CD1c-positive myeloid dendritic cell (primary cell): ENCODE results near the gene FAM83E.

ENCODE experiments used
- DNase-seq: peaks from one replicate; pipeline ENCODE4 v3.0.0-alpha.2; 2016; ENCODE audit errors: extremely low spot score

FAM83E gene

DNA sequence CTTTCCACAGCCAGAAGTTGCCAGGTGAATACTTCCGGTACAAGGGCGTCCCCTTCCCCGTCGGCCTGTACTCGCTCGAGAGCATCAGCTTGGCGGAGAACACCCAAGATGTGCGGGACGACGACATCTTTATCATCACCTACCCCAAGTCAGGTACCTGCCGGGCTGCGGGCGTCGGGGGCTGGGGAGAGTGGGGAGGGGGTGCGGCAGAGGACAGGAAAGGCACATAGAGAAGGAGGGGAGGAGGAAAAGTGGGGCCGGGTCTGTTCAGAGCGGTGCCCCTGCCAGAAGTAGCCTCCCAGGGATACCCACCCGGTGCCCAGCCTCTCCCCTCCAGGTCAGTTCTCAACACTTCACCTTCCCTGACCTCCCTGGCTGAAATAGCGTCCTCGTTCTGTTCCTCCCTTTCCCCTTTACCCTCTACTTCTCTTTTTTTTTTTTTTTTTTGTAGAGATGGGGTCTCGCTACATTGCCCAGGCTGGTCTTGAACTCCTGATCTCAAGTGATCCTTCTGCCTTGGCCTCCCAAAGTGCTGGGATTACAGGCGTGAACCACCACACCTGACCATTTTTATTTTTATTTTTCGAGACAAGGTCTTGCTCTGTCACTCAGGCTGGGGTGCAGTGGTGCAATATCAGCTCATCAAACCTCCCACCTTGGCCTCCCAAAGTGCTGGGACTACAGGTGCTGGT, 38.8 kb downstream of the FAM83E start:
- DNase-seq: no peak

DNA sequence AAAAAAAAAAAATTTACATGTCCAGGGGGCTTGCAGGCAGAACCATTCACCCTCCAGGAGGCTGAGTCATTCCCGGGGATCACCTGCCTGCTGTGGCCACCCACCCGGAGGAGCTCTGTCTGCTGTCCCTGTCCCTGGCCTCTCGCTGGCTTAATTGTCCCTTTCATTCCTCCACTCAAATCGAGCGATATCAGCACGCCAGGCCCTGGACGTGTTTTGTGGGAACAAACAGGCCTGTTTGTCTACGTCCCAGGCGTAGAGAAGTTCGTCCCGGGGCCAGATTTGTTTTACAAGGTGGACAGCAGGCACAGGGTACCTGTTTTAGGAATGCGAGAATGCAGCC, 41.7 kb downstream of the FAM83E start:
- no peak for DNase-seq

DNA sequence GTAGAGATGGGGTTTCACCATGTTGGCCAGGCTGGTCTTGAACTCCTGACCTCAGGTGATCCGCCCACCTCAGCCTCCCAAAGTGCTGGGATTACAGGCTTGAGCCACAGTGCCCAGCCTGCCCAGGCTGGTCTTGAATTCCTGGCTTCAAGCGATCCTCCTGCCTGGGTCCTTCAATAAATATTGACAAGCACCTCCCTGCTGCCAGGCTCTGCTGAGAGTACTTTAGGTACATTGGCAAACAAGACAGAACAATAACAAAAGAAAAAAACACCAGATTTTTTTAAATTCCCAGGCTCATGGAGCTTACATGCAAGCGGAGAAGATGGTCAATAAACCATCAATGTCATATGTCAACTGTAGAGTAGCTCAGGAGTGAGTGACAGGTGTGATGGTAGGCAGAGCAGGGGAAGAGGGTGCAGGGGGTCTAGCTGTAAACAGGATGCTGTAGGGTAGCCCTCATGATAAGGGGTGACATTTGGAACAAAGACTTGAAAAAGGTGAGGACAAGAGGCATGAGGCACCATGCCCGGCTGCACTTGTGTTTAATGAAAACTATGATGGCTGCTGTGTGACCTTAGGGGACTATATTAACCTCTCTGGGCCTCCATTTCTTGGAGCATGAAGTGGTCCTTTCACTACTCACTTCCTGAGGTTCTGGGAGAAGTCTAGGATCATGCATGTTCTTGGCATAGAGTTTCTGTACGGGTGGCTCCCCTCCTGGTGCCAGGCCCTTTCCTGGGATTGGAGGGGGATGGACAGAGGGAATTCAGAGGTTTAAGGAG, 43.3 kb downstream of the FAM83E start:
- no peak for DNase-seq

DNA sequence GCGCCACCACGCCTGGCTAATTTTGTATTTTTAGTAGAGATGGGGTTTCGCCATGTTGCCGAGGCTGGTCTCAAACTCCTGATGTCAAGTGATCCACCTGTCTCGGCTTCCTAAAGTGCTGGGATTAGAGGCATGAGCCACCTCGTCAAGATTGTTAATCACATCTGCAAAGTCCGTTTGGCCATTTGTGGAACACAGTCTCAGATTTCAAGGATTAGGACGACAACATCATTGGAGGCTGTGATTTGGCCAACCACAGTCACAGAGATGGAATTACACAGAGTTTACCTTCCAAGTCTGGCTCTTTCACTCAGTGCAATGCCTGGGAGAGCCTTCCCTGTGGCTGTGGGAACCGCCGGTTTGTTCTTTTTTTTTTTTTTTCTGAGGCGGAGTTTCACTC, 45.1 kb downstream of the FAM83E start:
- DNase-seq: no peak

DNA sequence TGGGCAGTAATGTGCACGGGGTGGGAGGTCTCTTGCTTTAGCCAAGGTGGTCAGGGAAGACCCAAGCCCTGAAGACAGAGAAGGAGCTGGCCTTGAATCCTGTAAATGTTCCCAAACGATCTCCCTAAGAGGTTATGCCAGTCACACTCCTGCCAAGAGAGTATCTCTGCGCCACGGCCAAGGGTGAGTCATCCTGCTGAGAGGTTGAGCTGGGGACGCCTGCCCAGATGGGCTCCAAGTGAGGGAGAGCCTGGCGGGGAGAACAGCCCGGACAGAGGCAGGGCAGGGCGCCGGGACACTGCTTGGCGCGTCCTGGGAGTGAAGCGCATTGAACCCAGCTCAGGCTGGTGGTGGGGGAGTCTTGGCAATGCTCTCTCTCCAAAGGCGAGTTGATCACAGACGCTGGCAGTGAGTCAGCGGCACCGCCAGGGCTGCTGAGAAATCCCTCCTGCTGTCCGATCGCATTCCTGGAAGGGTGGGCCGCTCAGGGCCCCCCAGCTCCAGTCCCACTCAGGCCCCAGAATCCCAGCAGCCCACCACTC, 46.5 kb downstream of the FAM83E start:
- DNase-seq: no peak

DNA sequence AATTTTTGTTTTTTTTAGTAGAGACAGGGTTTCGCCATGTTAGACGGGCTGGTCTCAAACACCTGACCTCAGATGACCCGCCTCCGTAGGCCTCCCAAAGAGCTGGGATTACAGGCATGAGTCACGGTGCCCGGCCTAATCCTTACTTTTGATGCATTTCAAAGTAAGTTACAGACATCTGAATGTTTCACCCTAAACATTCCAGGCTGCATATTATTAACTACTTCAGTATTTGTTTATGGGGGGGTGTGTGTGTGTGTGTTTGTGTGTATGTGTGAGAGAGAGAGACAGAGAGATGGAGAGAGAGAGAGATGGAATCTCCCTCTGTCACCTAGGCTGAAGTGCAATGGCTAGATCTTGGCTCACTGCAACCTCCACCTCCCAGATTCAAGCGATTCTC, 49.8 kb downstream of the FAM83E start:
- no peak for DNase-seq
